HG03108 (cell line): Measurements from ENCODE around the gene CPED1.
"Not testable (repeated sequence)": the region's sequence is repeated elsewhere in the genome, so short reads cannot be mapped to it uniquely, and the experiment has no call there.

Experiments used
- ATAC-seq: cut with Tn5 transposase; IDR thresholded peaks from one replicate; pipeline ENCODE4 v1.9.1; 2021; ENCODE audit warnings: moderate library complexity; ENCODE audit not compliant: unreplicated experiment

The CPED1 gene

GRCh38 chr7:121178452-121178851, 189.9 kb downstream of the CPED1 start:
- no peak for ATAC-seq

DNA sequence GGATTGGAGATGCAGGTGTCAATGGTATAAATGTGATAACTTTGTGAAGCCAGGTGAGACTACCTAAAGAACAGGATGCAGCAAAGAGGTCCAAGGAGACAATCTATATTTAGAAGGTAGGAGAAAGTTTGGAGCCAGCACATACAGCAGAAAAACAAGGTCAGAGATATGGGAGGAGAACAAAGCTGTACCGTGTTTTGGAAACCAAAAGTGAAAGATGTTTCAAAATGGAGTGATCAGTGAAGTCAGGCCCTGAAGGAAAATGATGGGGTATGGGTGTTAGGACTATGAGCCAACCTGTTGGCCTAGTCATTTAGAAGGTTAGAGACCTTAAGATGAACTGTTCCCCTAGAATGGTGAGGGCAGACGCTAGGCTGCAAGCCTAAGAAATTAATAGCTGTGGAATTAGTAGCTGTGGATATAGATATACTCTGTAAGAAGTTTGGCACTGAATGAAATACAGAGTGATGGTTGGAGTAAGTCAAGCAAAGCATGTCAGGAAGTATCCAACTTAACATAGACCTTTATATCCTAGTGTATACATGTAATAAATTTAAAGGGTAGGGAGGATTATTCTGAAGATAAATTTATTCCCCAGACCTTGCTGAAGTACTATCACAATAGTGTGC, 190.5 kb downstream of the CPED1 start:
- ATAC-seq: peak; percentile 40

DNA sequence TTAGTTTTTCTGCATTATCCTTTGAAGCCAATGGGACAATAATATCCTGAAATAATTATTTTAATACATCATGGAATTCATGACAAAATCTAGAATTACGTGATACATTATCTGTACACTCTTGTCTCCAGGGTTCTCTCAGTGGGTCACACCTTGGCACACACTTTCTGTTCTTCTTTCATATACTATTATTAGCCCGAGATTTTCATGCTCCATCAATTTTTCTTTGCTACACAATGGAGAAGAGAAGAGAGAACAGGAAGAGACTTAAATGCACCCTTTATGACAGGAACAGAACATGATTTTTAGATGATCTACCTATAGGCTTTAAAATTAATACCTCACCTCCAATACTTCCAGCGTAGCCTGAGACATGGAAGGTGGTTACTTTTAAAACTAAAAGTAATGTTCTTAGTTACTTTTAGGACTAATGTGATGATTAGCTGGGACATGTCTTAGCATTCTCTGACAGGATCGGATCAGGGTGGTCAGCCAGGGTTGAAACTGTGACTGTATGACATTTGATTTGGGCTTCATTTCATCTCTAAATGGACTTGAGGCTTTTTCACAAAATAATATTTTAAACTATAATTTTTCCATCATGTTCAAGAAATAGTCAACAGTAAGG, 192.0 kb downstream of the CPED1 start:
- ATAC-seq: peak; percentile 88

GRCh38 chr7:121181357-121181756, 192.8 kb downstream of the CPED1 start:
- no peak for ATAC-seq

DNA sequence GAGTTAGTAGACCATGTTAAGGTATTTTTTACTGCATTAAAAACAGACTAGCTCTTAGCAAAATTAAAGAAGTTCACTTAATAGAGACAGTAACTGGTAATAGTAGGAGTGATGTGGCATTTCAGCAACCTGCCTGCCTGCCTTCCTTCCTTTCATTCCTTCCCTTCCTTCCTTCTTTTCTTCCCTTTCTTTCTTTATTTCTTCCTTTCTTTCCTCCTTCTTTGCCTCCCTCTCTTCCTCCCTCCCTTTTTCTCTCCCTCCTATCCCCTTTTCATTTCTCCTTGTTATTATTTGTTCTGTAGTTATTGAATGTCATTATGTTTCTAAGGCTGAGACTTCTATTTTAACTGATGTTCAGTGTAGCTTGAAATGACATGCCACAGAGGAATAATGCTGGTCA, 193.8 kb downstream of the CPED1 start:
- no peak for ATAC-seq

DNA sequence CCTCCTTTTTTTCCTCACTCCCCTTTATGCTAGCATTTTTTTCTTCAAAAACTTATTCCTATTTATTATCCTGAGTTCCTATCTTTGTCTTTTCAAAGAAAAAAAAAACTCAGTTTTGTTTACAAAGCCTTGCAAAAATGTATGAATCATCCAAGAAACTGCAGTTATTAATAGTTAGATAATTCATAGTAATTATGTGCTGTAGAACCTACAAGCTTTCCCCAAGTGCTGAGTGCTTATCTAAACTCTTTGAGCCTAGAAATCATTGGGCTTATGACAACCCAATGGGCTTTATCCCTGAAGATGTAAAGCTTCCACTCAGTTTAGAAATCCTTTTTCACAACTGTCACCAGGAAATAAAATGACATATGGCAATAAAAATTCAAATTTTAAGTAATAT, 194.4 kb downstream of the CPED1 start:
- no peak for ATAC-seq

- ATAC-seq: not testable (repeated sequence)
Observed at GRCh38 chr7:121183883-121184282, 195.4 kb downstream of the CPED1 start.

- no peak for ATAC-seq
Observed at GRCh38 chr7:121186746-121187145, 198.2 kb downstream of the CPED1 start.

- peak; percentile 95 for ATAC-seq
Observed at GRCh38 chr7:121187222-121187621, 198.7 kb downstream of the CPED1 start.

GRCh38 chr7:121187676-121188075, 199.2 kb downstream of the CPED1 start:
- no peak for ATAC-seq

DNA sequence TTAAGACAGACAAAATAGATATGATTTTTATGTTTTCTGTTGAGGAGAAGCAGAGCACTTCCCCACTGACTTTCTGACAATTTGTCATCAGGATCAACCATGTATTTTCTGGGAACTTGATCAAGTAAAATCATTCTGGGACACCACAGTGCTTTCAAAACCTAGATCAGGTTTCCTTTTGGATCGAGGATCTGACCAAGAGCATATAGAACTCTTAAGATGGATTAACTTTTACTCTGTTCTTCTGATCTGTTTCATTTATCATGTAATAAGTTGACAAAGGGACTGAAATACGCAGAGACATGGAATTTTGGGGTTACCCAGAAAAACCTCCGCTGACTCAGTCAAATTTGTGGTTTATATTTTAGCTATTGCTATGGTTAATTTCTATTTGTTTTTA, 204.3 kb downstream of the CPED1 start:
- no peak for ATAC-seq

DNA sequence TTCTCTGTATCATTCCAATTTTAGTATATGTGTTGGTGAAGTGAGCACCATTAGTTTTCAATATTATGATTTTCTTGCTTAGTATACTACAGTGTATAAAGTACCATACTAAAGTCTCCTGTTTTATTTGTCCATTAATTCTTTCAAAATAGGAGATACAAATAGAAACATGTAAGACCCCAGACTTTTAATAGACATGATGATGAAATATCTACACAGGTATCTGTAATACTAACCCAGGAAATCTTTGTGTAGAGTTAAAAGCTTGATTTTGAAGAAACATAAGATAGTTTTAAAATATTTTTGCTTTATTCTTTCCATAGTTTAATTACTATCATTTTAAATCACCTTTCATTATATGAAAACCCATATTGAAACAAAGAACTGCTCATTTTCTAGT, 206.5 kb downstream of the CPED1 start:
- no peak for ATAC-seq

GRCh38 chr7:121195874-121196273, 207.4 kb downstream of the CPED1 start:
- ATAC-seq: no peak

GRCh38 chr7:121196286-121196685, 207.8 kb downstream of the CPED1 start:
- ATAC-seq: no peak

GRCh38 chr7:121197455-121197854, 208.9 kb downstream of the CPED1 start:
- ATAC-seq: no peak

DNA sequence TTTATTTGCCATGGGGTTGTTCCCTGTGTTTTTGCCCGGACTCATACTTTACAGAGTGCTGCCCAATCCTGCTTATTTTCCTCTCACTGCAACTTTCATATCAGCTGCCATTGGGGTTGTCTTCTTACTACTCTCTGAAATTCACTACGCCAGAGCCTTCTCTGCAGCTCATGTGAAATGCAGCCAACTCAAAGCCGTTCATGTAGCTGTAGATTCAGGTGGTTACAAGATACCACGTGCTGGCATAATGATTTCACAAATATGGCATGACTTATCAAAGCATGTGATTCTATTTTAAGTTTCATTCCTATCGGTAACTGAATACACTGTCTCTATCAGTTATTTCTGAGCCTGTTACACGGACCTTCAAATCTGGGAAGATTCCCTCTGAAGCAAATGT, 210.0 kb downstream of the CPED1 start:
- no peak for ATAC-seq

GRCh38 chr7:121202125-121202524, 213.6 kb downstream of the CPED1 start:
- ATAC-seq: no peak

DNA sequence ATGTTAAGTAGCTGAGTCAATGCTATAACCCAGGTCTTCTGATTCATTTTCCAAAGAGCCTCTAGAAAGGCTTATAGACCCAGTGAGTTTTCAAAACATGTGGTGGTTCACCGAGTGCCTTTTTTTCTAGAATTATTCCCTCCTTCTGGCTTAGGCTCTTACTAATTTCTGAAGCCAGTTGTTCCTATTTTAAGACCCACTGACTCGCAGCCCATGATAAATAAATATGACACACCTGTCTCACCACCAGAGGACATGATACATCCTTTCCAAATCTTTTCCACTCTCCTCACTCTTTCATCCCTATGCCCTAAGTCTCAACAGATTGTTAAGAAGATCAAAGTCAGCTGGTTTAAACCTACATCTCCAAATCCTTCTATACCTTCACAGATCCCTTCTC, 214.3 kb downstream of the CPED1 start:
- no peak for ATAC-seq

DNA sequence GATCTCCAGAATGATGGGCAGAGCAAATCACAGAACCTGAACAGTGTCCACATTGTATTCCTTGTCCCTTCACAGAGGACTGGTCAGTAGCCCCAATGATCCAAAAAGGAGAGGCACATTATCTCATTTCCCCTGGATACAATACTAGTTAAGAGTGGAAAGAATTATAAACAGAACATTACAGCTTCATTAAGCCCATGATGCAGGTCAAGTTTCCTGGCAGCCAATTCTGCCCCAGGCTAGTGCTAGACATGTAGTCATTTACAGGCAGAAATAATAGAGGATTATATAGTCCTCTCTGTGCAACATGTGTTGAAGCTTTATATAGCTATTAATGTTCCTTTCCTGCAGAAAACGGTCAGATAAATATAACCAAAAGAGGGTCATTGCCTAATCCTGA, 216.0 kb downstream of the CPED1 start:
- no peak for ATAC-seq

DNA sequence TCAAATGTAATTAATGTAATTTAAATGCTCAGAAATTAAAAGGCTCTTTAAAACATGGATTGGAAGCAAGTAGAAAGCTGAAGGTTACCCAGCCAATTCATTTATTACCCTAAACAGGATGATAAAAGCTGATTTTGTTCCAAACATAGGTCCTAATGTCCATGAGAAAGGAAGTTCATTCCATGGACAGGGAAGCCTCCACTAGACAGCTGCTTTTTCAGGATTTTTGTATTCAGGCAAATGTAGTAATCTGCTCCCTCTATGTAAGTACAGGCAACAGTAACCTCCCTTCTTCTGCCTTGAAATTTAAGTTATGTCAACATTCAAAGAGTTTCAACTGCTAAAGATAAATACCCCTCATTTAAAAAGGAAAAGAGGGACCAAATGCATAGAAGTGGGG, 217.3 kb downstream of the CPED1 start:
- ATAC-seq: no peak

GRCh38 chr7:121211253-121211652, 222.7 kb downstream of the CPED1 start:
- no peak for ATAC-seq

GRCh38 chr7:121212036-121212435, 223.5 kb downstream of the CPED1 start:
- no peak for ATAC-seq

DNA sequence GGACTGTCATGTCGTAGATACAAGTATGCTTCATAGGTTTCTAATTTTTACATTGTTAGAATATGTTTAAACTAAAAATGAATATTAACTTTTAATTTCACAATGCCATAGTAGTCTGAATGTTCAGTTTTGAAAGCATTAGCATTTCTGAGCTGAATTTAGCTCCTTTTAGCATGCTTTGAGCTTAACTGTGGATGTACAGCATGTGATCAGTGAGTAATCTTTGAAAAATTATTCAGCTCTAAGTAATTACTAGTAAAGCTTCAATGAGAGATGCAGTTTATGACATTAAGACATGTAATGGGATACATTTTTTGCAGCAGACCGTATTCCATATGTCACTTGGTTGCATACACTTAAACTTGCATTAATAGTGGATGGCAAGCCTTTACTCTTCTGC, 226.1 kb downstream of the CPED1 start:
- ATAC-seq: no peak
